Neuronal stem cell (in vitro differentiated cells): ENCODE measurements around the gene COX6B1.

ENCODE experiments used
- DNase-seq: peaks from one replicate; pipeline ENCODE4 v3.0.0-alpha.2; 2013; ENCODE audit warnings: low spot score
- H2AFZ ChIP-seq: one replicate; pipeline ENCODE4 v1.6.1; 2013; ENCODE audit warnings: mild to moderate bottlenecking, low read length, inconsistent platforms
- H2AK5ac ChIP-seq: 2 replicates; pipeline ENCODE4 v1.6.1; 2013; ENCODE audit warnings: low read depth, mild to moderate bottlenecking, inconsistent platforms, low read length, moderate library complexity, mixed read lengths
- H2BK120ac ChIP-seq: 2 replicates; pipeline ENCODE4 v1.6.1; 2013; ENCODE audit warnings: low read depth, mild to moderate bottlenecking, inconsistent platforms, low read length, moderate library complexity, mixed read lengths
- H2BK12ac ChIP-seq: one replicate; pipeline ENCODE4 v1.6.1; 2013; ENCODE audit warnings: low read length, inconsistent platforms
- H2BK15ac ChIP-seq: 2 replicates; pipeline ENCODE4 v1.6.1; 2013; ENCODE audit warnings: mild to moderate bottlenecking, low read length, inconsistent platforms, mixed read lengths
- H2BK5ac ChIP-seq: one replicate; pipeline ENCODE4 v1.6.1; 2013; ENCODE audit warnings: inconsistent platforms, mild to moderate bottlenecking, low read length, moderate library complexity
- H3K14ac ChIP-seq: one replicate; pipeline ENCODE4 v1.6.1; 2013; ENCODE audit warnings: low read length, inconsistent platforms
- H3K18ac ChIP-seq: 2 replicates; pipeline ENCODE4 v1.6.1; 2013; ENCODE audit warnings: low read length, inconsistent platforms
- H3K23ac ChIP-seq: 2 replicates; pipeline ENCODE4 v1.6.1; 2013; ENCODE audit warnings: low read depth, mild to moderate bottlenecking, mixed read lengths, low read length, inconsistent platforms; ENCODE audit not compliant: poor library complexity
- H3K27ac ChIP-seq: replicated peaks from 3 replicates; pipeline ENCODE4 v1.5.1; 2013; ENCODE audit warnings: low read length, inconsistent platforms
- H3K27me3 ChIP-seq, 3 experiments: 2 replicates each; pipeline ENCODE4 v1.6.1; 2013; ENCODE audit warnings: low read length in 3 of 3, mild to moderate bottlenecking in 2 of 3, inconsistent platforms in 1 of 3, low read depth in 1 of 3, mixed read lengths in 1 of 3, moderate library complexity in 1 of 3; ENCODE audit not compliant: control insufficient read depth in 3 of 3, insufficient read depth in 3 of 3
- H3K36me3 ChIP-seq, 2 donors: replicated peaks in 1 of 2; 2 replicates each; pipeline ENCODE4 v1.6.1; 2013; ENCODE audit warnings: low read length in 2 of 2; ENCODE audit not compliant: control insufficient read depth in 2 of 2, insufficient read depth in 2 of 2
- H3K4ac ChIP-seq: 2 replicates; pipeline ENCODE4 v1.6.1; 2013; ENCODE audit warnings: inconsistent platforms, mild to moderate bottlenecking, low read length, moderate library complexity
- H3K4me1 ChIP-seq, 2 donors: 1 replicate in 1 of 2; 2 replicates in 1 of 2; pipeline ENCODE4 v1.6.1; 2013; ENCODE audit warnings: low read length in 2 of 2, low read depth in 1 of 2; ENCODE audit not compliant: control insufficient read depth in 2 of 2, insufficient read depth in 1 of 2
- H3K4me2 ChIP-seq: one replicate; pipeline ENCODE4 v1.6.1; 2013; ENCODE audit warnings: mild to moderate bottlenecking, low read length, inconsistent platforms; ENCODE audit not compliant: insufficient read depth, poor library complexity, severe bottlenecking
- H3K4me3 ChIP-seq, 2 donors: 2 replicates each; pipeline ENCODE4 v1.5.1; 2013; ENCODE audit warnings: low read length in 2 of 2, mild to moderate bottlenecking in 2 of 2, inconsistent platforms in 1 of 2, moderate library complexity in 1 of 2
- H3K79me1 ChIP-seq: one replicate; pipeline ENCODE4 v1.6.1; 2013; ENCODE audit warnings: low read depth, mild to moderate bottlenecking, inconsistent platforms, low read length, moderate library complexity
- H3K9ac ChIP-seq: one replicate; pipeline ENCODE4 v1.6.1; 2013; ENCODE audit warnings: mild to moderate bottlenecking, low read depth, low read length, inconsistent platforms; ENCODE audit not compliant: poor library complexity
- H3K9me3 ChIP-seq, 2 donors: replicated peaks in 1 of 2; 2 replicates each; pipeline versions ENCODE3 to v1.6.1; 2013; ENCODE audit warnings: low read length in 2 of 2, mild to moderate bottlenecking in 2 of 2, inconsistent platforms in 1 of 2, low read depth in 1 of 2, mixed read lengths in 1 of 2, moderate library complexity in 1 of 2; ENCODE audit not compliant: control insufficient read depth in 2 of 2, insufficient read depth in 1 of 2
- H4K8ac ChIP-seq: one replicate; pipeline ENCODE4 v1.6.1; 2013; ENCODE audit warnings: low read depth, mild to moderate bottlenecking, inconsistent platforms, low read length, moderate library complexity
- H4K91ac ChIP-seq: one replicate; pipeline ENCODE4 v1.6.1; 2013; ENCODE audit warnings: low read length, low read depth, mild to moderate bottlenecking, inconsistent platforms; ENCODE audit not compliant: poor library complexity
- whole genome bisulfite sequencing, 2 donors: extraction: QIAGEN DNeasy Blood & Tissue Kit; methylation state at CpG; one replicate each; pipeline ENCODE4 v1.1.7; 2013; ENCODE audit warnings: missing lambda C conversion rate in 2 of 2, mixed read lengths in 1 of 2; ENCODE audit not compliant: insufficient read length in 2 of 2, insufficient replicate concordance in 1 of 2; ENCODE audit errors: extremely low coverage in 2 of 2; 5-methylcytosine and 5-hydroxymethylcytosine counted together

The COX6B1 gene

DNA sequence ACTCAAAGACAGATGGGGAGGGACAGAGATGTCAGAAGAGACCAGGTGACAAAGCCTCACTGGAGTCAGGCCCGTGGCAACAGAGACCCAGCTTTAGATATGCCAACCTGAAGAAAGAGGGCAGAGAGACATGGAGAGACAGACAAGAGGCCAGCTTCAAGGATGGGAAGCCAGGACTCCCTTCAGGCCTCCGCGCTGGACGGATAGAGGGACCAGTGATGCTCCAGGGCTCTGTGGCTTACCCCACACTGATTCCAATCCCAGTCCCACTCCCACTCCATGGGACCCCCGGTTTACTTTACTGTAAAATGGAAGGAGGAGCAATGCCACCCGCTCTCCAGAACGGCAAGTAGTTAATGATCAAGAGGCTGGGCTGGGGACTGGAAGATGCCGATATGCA lies 8.3 kb upstream of the COX6B1 start:
- Histone ChIP-seq H3K14ac (no peak overlapping the region), H3K27me3 (peaks cover 0 to 2% (median 0%) of the 10 kb centered on the region in 3 experiments), H3K79me1 (no peaks in the 10 kb centered on the region), H3K9me3 (no peaks in the 10 kb centered on the region), H3K4me2 (no peak overlapping the region), H3K36me3 (peaks cover 17 to 38% of the 10 kb centered on the region in 2 donors), H3K4ac (no peak overlapping the region), H4K91ac (no peak overlapping the region), H2AFZ (no peak overlapping the region), H2BK12ac (no peak overlapping the region), H4K8ac (no peak overlapping the region), H3K4me1 (peaks cover 20 to 26% of the 10 kb centered on the region in 2 donors), H3K27ac (peak overlapping the region; percentile 9), H2BK120ac (no peak overlapping the region), H3K18ac (no peak overlapping the region), H2BK15ac (no peak overlapping the region), H3K9ac (no peak overlapping the region), H2AK5ac (peak overlapping the region; percentile 23), H3K23ac (no peak overlapping the region), H2BK5ac (no peak overlapping the region), H3K4me3 (no peak overlapping the region)
- no CpG with 5 or more reads among the region's 8 CpGs for WGBS, 2 donors
- DNase-seq = no peak

DNA sequence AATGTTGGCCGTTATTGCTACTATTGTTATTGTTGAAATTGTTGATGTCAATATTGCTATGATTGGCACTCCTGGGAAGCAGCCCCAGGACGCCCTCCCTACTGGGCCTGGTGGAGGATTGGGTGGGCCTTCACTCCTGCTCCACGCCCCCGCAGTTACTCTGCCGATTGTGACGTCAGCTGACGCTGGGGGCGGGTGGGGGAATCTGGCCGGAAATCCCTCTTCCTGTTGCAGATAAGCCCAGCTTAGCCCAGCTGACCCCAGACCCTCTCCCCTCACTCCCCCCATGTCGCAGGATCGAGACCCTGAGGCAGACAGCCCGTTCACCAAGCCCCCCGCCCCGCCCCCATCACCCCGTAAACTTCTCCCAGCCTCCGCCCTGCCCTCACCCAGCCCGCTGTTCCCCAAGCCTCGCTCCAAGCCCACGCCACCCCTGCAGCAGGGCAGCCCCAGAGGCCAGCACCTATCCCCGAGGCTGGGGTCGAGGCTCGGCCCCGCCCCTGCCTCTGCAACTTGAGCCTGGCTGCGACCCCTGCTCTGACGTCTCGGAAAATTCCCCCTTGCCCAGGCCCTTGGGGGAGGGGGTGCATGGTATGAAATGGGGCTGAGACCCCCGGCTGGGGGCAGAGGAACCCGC lies 6.5 kb upstream of the COX6B1 start, which contains the start of gene ETV2:
Gene ETV2, plus strand, starts transcription at position 231 of the 637 bp plus-strand sequence. CDS start 716 bp downstream, outside the sequence.
- DNase-seq = no peak
- WGBS, 2 donors = no CpG with 5 or more reads among the region's 28 CpGs

DNA sequence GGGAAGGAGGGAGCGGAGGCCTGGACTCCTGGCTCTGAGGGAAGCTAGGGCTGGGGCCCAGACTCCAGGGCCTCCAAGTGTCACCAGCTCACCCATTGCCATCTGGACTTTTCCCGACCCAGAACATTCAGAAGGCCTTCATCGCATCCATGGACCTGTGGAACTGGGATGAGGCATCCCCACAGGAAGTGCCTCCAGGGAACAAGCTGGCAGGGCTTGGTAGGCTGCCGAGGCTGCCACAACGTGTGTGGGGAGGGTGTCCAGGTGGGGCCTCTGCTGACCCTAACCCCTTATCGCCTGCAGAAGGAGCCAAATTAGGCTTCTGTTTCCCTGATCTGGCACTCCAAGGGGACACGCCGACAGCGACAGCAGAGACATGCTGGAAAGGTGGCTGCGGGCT lies 5.8 kb upstream of the COX6B1 start:
- H3K18ac ChIP-seq = peak overlapping the region; percentile 87
- no peaks in the 10 kb centered on the region for H3K9me3 ChIP-seq
- H4K91ac ChIP-seq = no peak overlapping the region
- H3K14ac ChIP-seq = no peak overlapping the region
- H3K27me3 ChIP-seq = peaks cover 0 to 6% (median 0%) of the 10 kb centered on the region in 3 experiments
- H2BK120ac ChIP-seq = peak overlapping the region; percentile 89
- H2BK5ac ChIP-seq = peak overlapping the region; percentile 89
- DNase-seq = no peak
- H3K4ac ChIP-seq = no peak overlapping the region
- peak overlapping the region; percentile 91 for H2BK12ac ChIP-seq
- H3K4me1 ChIP-seq = peaks cover 22 to 30% of the 10 kb centered on the region in 2 donors
- no peak overlapping the region for H2AFZ ChIP-seq
- no peaks in the 10 kb centered on the region for H3K79me1 ChIP-seq
- peaks cover 6 to 13% of the 10 kb centered on the region in 2 donors for H3K36me3 ChIP-seq
- peak overlapping the region; percentile 100 for H2AK5ac ChIP-seq
- H3K23ac ChIP-seq = peak overlapping the region; percentile 11
- H2BK15ac ChIP-seq = peak overlapping the region; percentile 74
- H3K4me2 ChIP-seq = peak overlapping the region; percentile 44
- H3K4me3 ChIP-seq = peak overlapping the region in 1 of 2 donors; percentile 64
- H3K9ac ChIP-seq = peak overlapping the region; percentile 36
- H4K8ac ChIP-seq = peak overlapping the region; percentile 27
- H3K27ac ChIP-seq = peak overlapping the region; percentile 40
- no CpG with 5 or more reads among the region's 10 CpGs for WGBS, 2 donors

More for the DNA sequence above, 6.5 kb upstream of the COX6B1 start, which contains the start of gene ETV2:
- peaks cover 13 to 20% of the 10 kb centered on the region in 2 donors for H3K36me3 ChIP-seq
- no peak within 1 kb of the TSS for H3K4ac ChIP-seq
- H3K18ac ChIP-seq = peak within 1 kb of the TSS; percentile 87
- peak within 1 kb of the TSS; percentile 74 for H2BK15ac ChIP-seq
- H4K91ac ChIP-seq = no peak within 1 kb of the TSS
- no peaks in the 10 kb centered on the region for H3K9me3 ChIP-seq
- H2AFZ ChIP-seq = peak within 1 kb of the TSS; percentile 38
- peak within 1 kb of the TSS; percentile 27 for H4K8ac ChIP-seq
- H3K27me3 ChIP-seq = peaks cover 0 to 6% (median 0%) of the 10 kb centered on the region in 3 experiments
- peak within 1 kb of the TSS; percentile 44 for H3K4me2 ChIP-seq
- no peak within 1 kb of the TSS for H3K14ac ChIP-seq
- H2BK12ac ChIP-seq = peak within 1 kb of the TSS; percentile 91
- H3K27ac ChIP-seq = peak within 1 kb of the TSS; percentile 40
- peak within 1 kb of the TSS; percentile 100 for H2AK5ac ChIP-seq
- peaks cover 22 to 30% of the 10 kb centered on the region in 2 donors for H3K4me1 ChIP-seq
- no peaks in the 10 kb centered on the region for H3K79me1 ChIP-seq
- peak within 1 kb of the TSS; percentile 89 for H2BK5ac ChIP-seq
- peak within 1 kb of the TSS in 1 of 2 donors; percentile 64 for H3K4me3 ChIP-seq
- H3K23ac ChIP-seq = peak within 1 kb of the TSS; percentile 75
- peak within 1 kb of the TSS; percentile 89 for H2BK120ac ChIP-seq
- H3K9ac ChIP-seq = peak within 1 kb of the TSS; percentile 50

DNA sequence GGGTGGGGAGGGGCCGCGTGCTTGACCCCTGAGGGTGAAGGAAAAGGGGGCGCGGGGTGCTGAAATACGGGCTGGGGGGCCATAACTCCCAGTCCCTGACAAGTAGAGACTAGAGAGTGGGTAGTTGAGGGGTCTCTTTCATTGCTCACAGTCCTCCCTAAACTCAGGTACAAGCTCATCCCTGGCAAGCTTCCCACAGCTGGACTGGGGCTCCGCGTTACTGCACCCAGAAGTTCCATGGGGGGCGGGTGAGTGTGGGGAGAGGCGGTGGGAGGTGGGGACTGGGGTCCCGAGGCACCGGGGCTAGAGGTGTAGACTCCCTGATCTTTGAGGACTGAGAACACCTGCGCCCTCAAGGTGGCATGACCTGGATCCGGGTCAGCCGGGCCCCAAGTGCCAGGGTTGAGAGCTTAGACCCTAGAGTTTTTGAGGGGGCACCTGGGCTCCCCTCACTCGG lies 5.3 kb upstream of the COX6B1 start:
- H3K23ac ChIP-seq = peak overlapping the region; percentile 98
- no peaks in the 10 kb centered on the region for H3K79me1 ChIP-seq
- no peak overlapping the region for H3K9ac ChIP-seq
- H3K4me3 ChIP-seq = peak overlapping the region; percentile 64 to 84
- H3K4me1 ChIP-seq = peaks cover 22 to 30% of the 10 kb centered on the region in 2 donors
- H4K91ac ChIP-seq = no peak overlapping the region
- peaks cover 1 to 8% of the 10 kb centered on the region in 2 donors for H3K36me3 ChIP-seq
- H2AFZ ChIP-seq = peak overlapping the region; percentile 99
- H2BK5ac ChIP-seq = peak overlapping the region; percentile 89
- peak overlapping the region; percentile 80 for H3K4me2 ChIP-seq
- peak overlapping the region; percentile 74 for H2BK15ac ChIP-seq
- WGBS, 2 donors = no CpG with 5 or more reads among the region's 15 CpGs
- peak overlapping the region; percentile 100 for H2AK5ac ChIP-seq
- peak overlapping the region; percentile 83 for H3K27ac ChIP-seq
- no peaks in the 10 kb centered on the region for H3K9me3 ChIP-seq
- no peak overlapping the region for H3K14ac ChIP-seq
- H3K27me3 ChIP-seq = peaks cover 0 to 6% (median 0%) of the 10 kb centered on the region in 3 experiments
- no peak overlapping the region for H2BK120ac ChIP-seq
- DNase-seq = no peak
- H3K4ac ChIP-seq = no peak overlapping the region
- H4K8ac ChIP-seq = no peak overlapping the region
- peak overlapping the region; percentile 93 for H3K18ac ChIP-seq
- H2BK12ac ChIP-seq = no peak overlapping the region
